AG20443 (cell line): ENCODE data around the gene SMYD1.
"Not testable (repeated sequence)": the region's sequence is repeated elsewhere in the genome, so short reads cannot be mapped to it uniquely, and the experiment has no call there.

Experiments
- DNase-seq: peaks from one replicate; pipeline ENCODE4 v3.0.0; 2012; ENCODE audit warnings: low spot score, mixed read lengths

The SMYD1 gene

GRCh38 chr2:88067598-88067997 lies at the start of gene SMYD1:
TSS of gene SMYD1 (plus strand) at chr2:88067825. CDS start at chr2:88067865, 40 bp downstream.
- no peak for DNase-seq

GRCh38 chr2:88018077-88018805 lies 49.4 kb upstream of the SMYD1 start:
- not testable (repeated sequence) for DNase-seq

GRCh38 chr2:88018909-88019308 lies 48.7 kb upstream of the SMYD1 start:
- no peak for DNase-seq

- no peak for DNase-seq
These were observed 47.6 kb upstream of the SMYD1 start for GRCh38 chr2:88019985-88020384.

GRCh38 chr2:88022669-88022921 lies 45.0 kb upstream of the SMYD1 start:
- no peak for DNase-seq

- no peak for DNase-seq
These were observed 43.1 kb upstream of the SMYD1 start for GRCh38 chr2:88024509-88024908.

- DNase-seq: no peak
These were observed 39.8 kb upstream of the SMYD1 start for GRCh38 chr2:88027697-88028389.

- DNase-seq: no peak
These were observed 38.7 kb upstream of the SMYD1 start for GRCh38 chr2:88028931-88029330.

GRCh38 chr2:88032070-88032702 lies 35.4 kb upstream of the SMYD1 start:
- DNase-seq: no peak

GRCh38 chr2:88036182-88036581 lies 31.4 kb upstream of the SMYD1 start:
- DNase-seq: no peak

GRCh38 chr2:88036606-88037005 lies 31.0 kb upstream of the SMYD1 start:
- no peak for DNase-seq

GRCh38 chr2:88038263-88039105 lies 29.1 kb upstream of the SMYD1 start:
- peak; percentile 61 for DNase-seq

GRCh38 chr2:88042476-88042875 lies 25.1 kb upstream of the SMYD1 start:
- no peak for DNase-seq

GRCh38 chr2:88045561-88045960 lies 22.1 kb upstream of the SMYD1 start:
- DNase-seq: not testable (repeated sequence)

GRCh38 chr2:88048541-88048940 lies 19.1 kb upstream of the SMYD1 start:
- no peak for DNase-seq

GRCh38 chr2:88049622-88050021 lies 18.0 kb upstream of the SMYD1 start:
- no peak for DNase-seq

GRCh38 chr2:88051792-88052191 lies 15.8 kb upstream of the SMYD1 start:
- DNase-seq: no peak

GRCh38 chr2:88053296-88053695 lies 14.3 kb upstream of the SMYD1 start:
- DNase-seq: peak; percentile 40

- DNase-seq: no peak
These were observed 13.5 kb upstream of the SMYD1 start for GRCh38 chr2:88053934-88054781.

- DNase-seq: peak; percentile 34
These were observed 12.7 kb upstream of the SMYD1 start for GRCh38 chr2:88054782-88055370.
